ENCODE data around the gene TBC1D5.
"Not testable (repeated sequence)": the region's sequence is repeated elsewhere in the genome, so short reads cannot be mapped to it uniquely, and the experiment has no call there.

Gene TBC1D5

DNA sequence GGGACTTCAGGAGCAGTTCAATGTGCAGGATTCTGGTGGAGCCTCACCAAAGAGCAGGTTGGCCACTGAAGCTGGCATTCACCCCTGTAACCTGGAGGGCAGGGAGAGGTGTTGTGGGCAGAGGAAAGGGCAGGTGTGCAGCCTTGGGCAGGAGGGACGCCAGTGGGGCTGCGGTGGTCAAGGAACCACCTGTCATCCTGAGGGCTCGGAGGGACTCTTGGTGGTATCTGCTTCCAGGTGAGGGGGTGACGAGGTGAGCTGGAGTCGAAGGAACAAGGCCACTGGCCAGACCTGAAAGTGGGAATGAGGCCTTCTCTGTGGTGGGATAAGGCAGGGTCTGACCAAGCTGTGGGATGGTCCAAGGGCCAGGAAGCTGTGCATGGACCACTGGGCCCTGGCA, 588.2 kb downstream of the TBC1D5 start:
- no peak for DNase-seq

DNA sequence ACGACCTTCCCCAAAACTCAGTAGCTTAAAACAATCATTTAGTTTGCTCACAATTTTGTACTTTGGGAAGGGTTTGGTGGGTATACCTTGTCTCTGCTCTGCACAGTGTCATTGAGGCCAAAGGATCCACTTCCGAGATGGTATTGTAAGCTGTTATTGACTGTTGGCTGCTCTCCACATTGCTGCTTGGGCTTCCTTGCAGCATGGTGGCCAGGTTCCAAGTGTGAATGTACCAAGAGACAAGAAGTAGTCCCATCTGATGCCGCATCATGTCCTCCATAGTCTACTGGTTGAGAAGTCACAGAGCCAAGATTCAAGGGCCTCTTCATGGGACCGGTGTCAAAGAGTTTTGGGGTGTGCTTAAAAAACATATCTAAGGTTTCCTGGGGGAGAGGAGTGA, 589.2 kb downstream of the TBC1D5 start:
- DNase-seq, result no peak

DNA sequence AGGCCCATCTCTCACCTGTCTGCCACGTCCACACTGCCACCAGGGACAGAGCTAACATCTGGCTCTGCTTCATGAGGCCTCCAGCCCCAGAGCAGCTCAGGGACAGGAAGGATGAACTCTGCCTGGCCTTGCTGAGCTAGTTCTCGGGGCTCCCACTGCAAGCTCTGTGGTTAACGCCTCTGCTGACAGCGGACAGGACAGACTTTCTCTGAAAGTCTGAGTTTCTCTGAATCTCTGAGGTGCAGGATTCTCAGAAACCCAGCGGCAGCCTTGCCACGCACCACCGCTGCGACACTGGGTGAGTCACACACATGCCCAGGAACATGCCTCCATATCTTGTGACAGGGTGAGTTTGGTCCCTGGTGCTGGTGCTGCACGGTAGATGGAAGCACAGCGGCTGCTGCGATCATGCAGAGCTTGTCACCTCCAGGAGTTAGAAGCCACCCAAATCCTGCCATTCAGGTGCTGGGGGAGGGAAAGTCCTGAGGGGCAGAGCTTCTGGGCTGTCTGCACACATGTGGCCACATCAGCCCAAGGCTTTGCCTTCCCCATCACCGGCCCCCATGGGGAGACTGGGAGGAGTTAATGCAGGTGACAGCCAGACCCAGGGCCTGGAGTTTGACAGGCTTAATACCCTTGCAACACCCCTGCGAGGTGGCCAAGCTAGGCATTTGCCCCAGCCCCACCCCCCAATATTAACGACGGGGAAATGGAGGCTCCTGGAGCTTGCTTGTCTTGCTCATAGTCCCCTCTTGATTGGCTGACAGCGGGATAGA, 590.6 kb downstream of the TBC1D5 start:
- no peak for DNase-seq

DNA sequence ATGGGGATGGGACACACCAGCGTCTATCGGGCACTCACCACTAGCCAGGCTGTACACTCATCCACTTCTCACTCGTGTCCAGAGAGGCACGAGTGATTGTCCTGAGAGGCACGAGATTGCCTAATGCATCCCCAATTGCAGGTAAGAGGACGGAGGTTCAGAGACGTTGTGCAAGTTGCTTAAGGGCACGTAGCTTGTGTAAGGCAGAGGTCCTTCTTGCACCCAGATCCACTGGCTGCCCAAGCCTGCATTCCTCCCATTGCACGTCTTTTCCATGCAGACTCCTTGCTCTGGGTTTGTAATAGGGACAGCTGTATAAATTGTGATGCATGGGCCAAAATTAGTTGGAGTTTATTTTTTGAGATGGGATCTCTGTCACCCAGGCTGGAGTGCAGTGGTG, 593.4 kb downstream of the TBC1D5 start:
- no peak for DNase-seq

DNA sequence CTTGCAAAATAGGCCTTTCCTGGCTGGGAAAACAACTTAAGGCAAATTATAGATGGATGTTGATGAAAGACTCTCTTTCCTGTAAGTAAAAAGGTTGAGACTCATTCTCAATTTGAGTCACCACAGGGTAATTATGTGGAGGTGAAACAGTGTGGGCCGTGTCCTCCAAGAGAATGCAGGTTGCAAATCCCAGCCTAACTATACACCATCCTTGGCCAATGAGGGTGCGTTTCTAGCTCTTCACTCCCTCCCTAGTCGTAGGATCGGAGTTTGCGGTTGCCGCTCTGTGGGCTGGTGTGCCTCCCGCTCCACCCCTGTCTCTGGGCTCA, 597.8 kb downstream of the TBC1D5 start:
- no peak for DNase-seq

DNA sequence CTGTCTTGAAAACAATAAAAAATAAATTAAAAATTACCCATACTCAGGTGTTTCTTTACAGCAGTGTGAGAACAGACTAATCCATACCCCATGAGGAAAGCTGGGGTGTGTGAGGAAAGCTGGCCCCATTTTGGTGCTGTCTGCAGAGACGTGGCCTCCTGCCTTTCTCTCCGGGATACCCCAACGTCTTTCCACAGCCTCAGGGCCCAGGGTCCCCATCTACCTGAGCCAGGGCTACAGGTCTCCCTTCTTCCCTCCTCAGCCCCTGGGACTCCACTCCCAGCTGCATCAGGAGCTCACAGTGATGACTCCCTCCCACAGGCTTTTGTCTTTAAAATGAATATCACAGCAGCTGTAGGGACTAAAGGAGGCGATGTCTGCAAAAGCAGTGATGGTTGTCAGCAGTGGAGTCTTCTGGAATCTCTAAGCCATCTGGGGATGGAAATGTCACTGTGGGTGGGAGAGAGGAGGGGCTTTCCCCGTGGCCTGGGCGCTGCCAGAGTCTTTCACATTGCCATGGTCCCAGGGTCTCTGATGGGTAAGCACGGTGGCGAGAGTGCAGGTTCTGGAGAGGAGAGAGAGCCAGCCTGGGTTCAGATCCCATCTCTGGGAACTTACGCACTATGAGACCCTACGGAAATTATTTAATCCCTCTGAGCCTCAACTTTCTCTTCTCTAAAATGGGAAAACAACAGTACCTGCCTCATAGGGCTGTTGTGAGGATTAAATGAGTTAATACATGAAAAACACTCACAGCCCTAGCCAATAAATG, 598.4 kb downstream of the TBC1D5 start:
- DNase-seq, result no peak

DNA sequence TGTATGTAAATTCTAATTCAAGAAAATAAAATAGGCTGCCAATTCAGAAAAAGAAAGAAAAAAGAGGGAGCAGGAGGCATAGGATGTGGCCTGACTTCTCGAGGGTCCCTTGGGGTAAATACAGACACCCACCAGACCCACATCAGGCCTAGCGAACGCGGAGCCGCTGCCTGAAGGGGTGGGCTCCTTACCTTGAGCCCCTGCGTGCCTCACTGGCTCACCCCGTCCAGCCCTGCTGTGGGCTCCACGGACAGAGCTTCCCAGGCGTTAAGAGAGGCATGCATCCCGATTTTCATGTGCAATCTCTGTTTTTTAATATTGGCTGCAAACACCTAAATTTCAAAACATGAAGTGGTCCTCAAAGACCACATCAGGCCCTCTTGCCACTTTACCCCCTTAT, 599.9 kb downstream of the TBC1D5 start:
- no peak for DNase-seq

DNA sequence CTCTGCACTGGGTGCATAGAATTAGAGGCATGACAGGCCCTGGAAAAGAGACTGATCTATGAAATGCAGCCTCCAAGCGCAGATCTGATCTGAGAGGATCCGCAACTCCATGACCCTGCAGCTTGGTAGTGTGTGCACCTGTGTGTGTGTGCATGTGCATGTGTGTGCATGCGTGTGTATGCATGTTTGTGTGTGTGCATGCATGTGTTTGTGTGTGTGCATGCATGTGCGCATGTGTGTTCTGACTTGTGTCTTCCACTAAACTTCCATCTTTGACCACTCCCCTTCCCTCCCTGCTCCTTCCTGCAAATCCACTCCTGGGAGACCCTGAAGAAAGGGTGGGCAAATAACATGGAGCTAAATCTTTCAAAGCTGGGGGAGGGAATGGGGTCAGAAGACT, 600.7 kb downstream of the TBC1D5 start:
- DNase-seq, result no peak

DNA sequence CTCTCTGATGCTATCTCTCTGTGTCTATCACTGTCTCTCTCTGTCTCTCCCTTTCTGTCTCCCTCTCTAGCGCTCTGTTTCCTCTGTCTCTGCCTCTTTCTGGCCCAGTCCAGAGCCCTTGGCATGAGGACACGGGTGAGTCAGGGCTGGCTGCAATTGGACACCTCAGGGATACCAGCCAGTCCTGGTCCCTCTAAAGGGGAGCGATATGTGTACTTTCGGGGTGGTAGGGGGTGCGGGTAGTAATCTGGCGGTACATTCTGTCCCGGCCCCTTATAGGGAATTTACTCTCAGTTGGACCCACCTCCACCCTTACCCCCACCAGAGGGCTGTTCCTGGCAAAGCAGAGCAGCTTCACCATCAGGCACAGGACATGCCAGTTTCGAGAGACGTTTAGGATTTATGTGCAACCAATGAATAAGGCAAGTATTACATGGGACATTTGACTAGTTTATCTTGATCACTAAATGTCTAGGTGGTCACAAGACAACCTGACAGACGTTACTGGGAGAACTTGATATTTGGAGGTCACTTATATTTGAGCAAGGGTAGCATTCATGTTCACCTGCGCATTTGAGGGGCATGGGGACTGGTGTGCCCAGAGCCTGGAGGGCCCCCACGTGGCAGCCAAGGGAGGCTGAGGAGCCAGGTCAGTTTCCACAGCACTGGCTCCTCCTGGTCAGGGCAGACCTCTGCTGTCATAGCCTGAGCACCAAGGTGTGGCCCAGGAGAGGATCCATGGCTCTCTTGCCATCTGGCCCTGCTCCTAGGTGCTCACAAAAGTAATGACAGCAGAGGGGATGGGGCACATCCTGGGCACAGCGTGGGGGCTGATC, 601.5 kb downstream of the TBC1D5 start:
- DNase-seq, result no peak

DNA sequence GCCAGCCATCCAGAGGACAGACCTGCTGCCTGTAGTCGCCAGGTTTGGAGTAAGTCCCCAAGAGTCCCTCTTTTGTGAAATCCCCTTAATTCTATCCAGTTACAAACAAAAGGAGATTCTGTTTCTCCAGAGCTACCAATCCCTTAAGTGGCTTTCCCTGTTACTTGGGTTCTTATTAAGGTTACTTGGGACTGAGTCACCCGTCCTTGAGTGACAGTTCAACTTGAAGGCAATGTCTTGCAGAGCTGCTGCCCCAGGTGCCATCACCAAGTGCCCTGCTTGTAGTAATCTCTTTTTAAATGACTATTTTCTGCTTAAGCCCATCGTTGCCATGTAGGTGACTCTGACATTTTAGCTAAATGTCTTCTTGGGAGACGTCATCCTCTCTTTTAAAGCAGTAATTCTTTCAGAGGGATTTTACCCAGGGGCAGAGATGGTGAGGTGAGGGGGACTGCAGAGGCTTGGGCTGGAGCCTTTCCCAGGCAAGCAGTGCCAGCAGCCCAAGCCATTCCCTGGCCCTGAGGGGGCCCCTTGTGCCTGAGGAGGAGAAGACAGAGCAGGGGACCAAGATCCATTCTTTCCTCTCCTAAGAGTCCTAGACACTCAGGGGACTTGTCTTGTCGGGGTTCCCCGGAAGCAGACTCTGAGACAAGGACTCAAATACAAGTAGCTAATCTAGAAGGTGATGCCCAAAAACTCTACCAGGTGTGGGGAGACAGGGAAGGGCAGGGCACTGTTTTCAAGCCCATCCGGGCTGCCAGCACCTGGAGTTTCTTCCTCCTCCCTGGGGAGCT, 604.0 kb downstream of the TBC1D5 start:
- no peak for DNase-seq

DNA sequence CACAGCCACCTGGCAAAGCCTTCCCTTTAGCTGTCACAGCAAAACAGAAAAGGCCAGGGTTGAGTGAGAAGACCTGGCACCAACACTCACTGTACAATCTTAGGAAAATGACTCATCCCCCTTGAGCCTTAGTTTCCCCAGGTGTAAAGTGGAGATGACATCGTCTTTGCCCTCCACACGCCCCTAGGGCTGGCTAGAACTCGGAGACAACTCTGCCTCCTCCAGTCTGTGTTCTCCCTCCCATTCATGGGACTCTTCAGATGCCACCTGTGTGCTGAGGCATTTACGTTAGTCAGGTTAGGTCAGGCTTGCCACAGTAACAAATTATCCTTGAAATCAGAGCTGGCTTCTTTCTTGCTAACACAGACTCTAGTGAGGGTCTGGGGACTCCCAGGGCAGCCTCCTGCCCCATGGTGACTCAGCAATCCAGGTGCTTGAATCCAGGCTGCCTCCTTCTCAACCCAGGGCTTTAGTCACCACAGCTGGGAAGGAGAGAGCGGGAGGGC, 605.1 kb downstream of the TBC1D5 start:
- no peak for DNase-seq

DNA sequence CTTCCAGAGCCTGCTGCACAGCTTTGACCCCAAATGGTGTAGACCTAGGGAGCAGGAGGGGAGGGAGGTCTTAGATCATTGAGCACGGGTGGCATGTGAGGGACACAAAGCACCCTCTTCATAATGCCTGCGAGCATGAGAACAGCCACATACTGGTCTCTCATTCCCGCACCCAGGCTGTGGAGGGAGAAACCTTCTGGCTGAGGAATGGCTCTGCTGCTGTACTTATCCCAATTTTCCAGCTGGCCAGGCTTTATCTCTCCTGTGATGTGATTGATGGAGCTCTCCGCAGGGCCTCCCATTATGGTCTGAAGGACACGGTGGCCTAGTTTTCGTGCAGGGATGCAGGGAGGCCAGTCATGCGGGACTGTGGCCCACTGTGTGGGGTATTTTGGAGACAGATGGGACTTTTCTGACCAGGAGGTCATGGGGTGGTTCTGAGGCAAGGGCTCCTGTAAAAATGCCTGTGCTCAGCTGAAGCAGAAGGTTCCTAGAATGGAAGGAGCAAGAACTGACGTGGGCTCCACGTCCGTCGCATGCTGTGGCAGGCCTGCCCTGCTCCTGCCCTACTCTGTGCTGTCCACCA, 606.2 kb downstream of the TBC1D5 start:
- no peak for DNase-seq

DNA sequence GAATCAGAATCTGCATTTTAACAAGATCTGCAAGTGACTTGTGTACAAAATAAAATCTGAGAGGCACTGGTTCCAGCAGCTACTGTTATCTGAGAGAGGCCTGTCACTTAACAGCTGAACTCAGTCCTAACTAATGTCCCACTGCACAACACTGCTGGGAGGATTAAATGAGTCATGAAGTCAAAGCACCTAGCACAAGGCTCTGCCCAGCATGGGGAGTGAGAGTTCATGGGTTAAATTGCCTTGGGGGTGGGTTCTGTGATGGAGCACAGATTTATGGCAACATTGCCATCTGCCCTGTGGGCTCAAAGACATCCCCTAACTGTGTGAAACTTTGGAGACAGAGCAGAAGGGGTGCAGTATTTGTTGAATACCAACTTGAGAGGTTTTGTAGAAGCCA, 606.7 kb downstream of the TBC1D5 start:
- no peak for DNase-seq

DNA sequence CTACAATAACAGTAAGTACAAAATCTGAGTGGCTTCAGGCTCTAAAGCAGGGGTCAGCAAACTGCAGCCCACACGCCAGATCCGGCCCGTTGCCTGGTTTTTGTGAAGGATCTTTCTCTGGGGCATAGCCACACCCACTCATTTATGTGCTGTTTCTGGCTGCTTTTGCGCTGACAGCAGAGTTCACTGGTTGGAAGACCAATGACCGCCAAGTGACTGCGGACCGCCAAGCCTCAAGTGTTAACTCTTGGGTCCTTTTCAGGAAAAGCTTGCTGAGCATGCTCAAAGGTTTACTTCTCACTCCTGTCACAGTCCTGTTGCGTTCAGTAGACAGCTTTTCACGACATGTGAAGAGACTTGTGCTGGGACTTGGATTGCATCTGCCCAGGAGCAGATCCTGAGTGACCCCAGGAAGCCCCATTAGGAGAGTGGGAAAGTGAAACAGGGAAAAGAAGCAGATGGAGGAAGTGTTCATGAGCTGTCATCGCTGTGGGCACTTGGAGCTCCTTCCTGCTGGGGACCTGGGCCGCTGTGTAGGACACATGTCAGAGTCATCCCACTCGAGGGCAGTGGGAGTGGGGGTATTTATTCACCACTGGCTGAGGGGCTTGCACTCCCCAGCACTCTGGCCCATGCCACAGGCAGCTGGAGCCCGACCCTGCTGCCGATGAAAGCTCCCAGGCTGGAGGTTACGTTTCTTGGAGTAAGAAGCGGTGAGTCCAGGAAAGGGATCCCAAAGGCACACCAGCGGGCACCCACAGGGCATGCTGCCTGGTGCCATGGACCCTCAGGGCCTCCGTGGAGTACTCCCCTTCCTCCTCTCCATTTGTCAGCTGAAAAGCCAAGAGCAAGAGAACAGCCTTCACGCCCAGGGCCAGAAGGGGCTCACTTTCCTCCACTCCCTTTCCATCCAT, 608.5 kb downstream of the TBC1D5 start:
- no peak for DNase-seq

DNA sequence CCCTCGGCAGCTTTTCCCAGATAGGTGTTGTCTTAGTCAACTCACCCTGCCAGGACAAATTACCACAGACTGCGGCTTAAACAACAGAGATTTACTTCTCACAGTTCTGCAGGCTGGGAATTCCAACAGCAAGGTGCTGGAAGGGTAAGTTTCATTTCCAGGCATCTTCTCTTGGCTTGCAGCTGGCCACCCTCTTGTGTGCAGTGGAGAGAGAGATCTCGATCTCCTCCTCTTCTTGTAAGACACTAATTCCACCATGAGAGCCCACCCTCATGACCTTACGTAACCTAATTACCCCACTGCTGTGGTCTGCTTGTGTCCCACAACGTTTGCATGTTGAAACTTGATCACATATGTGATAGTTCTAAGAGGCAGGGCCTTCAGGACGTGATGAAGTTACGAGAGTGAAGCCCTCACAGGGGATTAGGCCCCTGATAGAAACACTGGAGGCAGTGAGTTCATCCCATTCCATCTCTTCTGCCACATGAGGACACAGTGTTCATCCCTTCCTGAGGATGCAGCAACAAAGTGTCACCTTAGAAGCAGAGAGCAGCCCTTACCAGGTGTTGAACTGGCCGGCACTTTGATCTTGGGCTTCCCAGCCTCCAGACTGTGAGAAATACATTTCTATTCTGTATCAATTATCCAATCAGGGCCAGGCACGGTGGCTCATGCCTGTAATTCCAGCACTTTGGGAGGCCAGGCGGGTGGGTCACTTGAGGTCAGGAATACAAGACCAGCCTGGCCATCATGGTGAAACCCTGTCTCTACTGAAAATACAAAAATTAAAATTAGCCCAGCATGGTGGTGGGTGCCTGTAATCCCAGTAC, 609.9 kb downstream of the TBC1D5 start:
- no peak for DNase-seq

DNA sequence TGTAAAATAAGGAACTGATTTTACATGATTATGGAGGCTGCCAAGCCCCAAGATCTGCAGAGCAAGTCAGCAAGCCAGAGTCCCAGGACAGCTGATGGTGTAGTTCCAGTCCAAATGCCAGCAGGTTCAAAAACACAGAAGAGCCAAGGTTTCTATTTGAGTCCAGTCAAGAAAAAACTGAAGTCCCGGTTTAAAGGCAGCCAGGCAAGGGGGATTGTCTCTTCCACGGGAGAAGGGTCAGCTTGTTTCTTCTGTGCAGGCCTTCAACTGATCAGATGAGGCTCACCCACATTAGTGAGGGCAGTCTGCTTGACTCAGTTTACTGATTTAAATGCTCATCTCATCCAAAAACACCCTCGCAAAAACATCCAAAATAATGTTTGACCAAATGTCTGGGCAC, 611.5 kb downstream of the TBC1D5 start:
- DNase-seq, result no peak

DNA sequence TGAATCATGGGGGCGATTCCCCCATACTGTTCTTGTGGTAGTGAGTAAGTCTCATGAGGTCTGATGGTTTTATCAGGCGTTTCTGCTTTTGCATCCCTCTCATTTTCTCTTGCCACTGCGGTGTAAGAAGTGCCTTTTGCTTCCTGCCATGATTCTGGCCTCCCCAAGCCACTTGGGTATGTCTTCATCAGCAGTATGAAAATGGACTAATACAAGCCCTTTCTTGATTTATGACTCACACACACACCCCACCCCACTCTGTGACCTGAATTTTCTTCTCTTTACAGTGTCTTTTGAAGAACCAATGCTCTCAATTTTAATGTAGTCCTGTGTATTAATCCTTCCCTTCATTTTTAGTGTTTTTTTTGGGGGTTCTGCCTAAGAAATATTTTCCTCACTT, 612.9 kb downstream of the TBC1D5 start:
- no peak for DNase-seq

DNA sequence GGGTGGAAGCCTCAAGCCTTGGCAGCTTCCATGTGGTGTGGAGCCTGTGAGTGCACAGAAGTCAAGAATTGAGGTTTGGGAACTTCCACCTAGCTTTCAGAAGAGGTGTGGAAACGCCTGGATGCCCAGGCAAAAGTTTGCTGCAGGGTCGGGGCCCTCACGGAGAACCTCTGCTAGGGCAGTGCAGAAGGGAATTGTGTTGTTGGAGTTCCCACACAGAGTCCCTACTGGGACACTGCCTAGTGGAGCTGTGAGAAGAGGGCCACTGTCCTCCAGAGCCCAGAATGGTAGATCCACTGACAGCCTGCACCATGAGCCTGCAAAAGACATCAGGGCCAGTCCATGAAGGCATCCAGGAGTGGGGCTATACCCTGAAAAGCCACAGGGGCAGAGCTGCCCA, 613.8 kb downstream of the TBC1D5 start:
- not testable (repeated sequence) for DNase-seq

DNA sequence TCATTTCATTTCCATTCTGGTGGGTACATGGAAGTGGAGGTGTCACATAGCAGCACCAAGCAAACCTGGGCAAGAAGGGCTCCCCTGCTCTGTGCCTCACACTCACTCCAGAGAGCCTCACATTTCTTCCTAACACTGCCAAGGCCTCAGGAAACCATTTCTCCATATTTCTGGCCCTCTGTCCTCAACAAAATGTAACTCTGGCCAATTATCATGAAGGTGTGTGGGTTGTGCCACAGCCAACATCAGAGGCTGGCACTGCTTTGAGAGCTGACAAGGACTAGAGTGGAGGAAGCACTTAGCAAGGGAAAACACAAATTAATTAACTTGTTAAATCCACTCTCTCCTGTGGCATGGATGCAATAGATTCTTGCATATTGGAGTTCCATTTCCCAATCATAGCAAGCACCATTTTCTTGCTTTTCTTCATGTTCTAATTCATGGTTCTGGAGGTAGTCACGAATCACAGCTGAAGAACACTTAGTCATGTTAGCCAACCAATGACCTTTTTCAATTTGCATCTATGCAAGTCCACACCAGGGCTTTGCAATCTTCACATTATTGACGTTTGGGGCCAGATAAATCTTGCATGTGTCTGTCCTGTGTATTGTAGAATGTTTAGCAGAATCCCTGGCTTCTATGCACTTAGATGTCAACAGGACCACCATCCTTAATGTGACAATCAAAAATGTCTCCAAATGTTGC, 616.5 kb downstream of the TBC1D5 start:
- no peak for DNase-seq

DNA sequence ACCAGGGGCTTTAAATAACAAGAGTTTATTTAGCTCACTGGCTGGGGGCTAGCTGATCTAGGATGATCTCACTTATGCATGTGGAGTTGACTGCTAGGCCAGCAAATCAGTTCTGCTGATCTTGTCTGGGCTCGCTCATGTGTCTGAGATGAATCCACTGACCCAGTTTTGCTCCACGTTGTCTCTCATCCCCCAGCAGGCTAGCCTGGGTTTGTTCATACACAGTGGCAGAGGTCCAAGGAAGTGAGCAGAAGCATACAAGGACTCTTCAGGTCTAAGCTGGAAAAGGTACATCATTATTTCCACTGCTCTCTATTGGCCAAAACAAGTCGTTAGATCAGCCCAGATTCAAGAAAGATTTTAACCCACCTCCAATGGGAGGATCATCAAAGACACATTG, 619.7 kb downstream of the TBC1D5 start:
- DNase-seq, result no peak
